Measurements from ENCODE around the gene CENPU.

The CENPU gene

GRCh38 chr4:184702114-184702513, 31.8 kb downstream of the CENPU start:
- FAIRE-seq = no peak

GRCh38 chr4:184699941-184700340, 34.0 kb downstream of the CENPU start:
- FAIRE-seq = no peak

DNA sequence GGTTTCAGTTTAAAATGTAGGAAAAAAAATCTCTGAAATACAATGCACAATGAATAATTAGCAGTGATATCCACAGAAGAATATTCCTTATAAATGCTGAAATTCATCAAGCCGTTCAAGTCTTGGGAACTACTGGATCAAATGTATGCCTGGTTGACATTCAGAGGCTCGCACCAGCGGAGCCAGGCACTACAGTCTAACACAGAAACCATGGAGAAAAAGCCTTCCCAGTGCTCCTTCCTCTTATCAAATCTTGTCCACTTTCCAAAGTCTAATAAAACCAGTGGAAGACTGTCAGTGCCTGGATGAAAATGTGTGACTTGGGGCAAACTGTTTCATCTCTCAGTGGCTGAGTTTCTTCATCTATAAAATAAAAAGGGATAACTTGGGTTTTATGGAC, 35.9 kb downstream of the CENPU start:
- FAIRE-seq = no peak

DNA sequence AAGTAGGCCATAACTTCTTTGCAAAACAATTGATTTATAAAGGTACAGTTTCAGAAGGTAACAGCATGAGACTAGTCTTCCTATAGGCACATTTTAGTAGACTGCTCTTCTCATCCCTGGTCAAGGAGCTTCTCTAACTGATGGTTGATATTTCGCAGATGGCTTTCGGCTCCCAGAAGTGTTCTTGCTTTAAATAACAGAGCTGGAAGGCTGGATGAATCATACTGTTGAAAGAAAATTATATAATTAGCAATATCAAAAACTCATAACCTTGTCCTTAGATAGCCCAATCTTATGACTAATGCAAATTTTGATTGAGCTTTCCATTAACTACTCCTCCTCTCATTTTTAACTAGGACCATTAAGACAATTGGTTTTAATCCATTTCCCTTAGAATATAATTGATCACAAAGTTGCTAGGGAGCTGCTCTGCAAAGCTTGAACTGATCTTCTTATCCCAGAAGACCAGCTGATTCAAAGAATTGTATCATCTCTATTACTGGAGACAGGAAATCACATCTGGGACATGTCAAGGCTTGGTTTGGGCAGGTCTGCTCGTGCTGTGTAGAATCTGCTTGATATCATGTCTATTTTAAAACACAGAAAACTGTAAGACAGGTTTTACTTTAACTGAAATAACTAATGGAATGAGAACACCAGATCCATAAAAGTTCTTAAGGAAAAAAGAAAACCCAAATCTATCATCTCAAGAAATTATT, 38.6 kb downstream of the CENPU start:
- FAIRE-seq = no peak

DNA sequence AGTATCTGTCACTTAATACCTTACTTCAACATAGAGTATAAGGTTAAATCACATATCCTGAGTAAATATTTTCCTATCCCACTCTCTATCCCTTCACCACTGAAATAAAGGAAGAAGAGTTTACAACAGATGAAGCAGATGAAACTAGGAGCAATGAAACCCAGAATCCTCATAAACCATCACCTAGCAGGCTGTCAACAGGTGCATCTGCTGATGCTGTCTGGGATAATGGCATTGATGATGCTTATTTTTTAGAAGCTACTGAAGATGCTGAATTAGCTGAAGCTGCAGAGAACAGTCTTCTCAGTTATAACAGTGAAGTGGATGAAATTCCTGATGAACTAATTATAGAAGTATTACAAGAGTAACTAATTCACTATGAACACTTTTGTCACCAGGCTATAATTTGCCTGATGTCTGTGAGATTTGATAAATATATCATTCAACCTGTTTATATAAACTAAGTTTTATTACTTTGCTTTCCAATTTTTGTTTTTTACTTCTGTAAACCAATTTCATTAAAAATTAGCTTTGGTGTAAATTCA, 39.4 kb downstream of the CENPU start:
- FAIRE-seq = no peak

GRCh38 chr4:184693056-184693455, 40.8 kb downstream of the CENPU start:
- FAIRE-seq = no peak

GRCh38 chr4:184689681-184690080, 44.2 kb downstream of the CENPU start:
- no peak for FAIRE-seq

DNA sequence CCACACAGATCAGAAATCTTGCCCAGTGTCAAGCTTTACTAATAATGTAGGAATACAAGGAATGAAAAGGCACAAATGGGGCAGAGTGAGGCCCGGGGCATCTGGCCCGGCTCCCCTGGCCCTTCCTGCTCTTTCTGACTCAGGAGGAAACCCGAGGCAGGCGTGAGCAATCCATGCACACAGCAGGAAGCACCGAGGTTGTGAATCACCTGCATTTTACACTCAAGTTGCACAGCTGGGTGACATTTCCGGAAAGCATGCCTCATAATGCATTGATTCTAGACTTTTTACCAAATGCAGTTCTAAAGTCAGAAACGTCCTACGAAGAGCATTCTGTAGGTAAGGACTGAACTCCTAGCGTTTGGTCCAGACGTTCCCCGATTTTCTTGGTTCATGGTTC, 45.4 kb downstream of the CENPU start:
- FAIRE-seq = no peak

DNA sequence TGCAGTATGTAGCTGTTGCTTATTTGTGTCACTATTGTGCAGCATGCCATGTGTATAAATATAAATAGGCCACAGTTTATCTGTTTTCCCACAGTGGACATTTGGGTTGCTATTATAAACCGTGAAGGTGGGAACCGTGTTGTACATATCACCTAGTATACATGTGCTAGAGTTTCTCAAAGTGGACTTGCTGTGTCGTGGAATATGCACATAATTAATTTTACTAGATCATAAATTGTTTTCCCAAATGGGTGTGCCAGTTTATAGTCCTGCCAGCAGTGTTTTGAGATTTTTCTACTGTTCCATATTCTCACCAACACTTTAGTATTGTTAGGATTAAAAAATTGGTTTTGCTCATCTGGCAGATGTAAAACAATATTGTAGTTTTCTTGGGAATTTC, 45.9 kb downstream of the CENPU start:
- FAIRE-seq = no peak

DNA sequence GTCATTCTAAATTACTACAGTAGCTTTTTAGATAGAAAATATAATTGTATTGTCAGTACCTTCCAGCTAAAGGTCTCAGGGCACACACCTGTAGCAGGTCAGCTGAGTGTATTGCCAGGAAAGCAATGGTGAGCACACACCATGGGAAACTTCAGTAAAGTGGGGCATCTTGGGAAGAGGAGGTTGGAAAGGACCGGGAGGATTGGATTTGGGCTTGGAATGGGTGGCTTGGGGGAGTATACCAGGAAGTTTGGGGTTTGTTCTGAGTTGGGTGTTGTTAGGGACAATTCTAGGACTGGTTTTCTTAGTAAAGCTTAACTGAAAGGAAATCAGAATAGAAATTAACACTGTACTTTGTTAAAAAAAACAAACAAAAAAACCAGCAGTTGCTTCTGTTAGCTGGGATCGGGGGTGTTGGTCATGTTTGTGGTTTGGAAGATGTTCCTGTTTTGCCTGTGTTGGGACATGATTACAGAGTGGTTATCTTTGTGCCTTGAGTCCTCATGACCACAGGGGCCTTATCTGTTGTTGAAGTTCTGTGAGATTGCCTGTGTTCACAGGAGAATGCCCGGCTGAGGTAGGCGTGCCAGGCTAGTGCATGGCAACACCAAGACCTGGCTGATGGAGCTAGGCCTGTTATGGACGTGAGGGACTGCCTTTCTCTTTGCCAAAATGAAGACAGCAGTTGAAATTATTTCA, 49.3 kb downstream of the CENPU start:
- no peak for FAIRE-seq

GRCh38 chr4:184681916-184682315, 52.0 kb downstream of the CENPU start:
- no peak for FAIRE-seq

GRCh38 chr4:184680698-184681097, 53.2 kb downstream of the CENPU start:
- peak; percentile 65 for FAIRE-seq

DNA sequence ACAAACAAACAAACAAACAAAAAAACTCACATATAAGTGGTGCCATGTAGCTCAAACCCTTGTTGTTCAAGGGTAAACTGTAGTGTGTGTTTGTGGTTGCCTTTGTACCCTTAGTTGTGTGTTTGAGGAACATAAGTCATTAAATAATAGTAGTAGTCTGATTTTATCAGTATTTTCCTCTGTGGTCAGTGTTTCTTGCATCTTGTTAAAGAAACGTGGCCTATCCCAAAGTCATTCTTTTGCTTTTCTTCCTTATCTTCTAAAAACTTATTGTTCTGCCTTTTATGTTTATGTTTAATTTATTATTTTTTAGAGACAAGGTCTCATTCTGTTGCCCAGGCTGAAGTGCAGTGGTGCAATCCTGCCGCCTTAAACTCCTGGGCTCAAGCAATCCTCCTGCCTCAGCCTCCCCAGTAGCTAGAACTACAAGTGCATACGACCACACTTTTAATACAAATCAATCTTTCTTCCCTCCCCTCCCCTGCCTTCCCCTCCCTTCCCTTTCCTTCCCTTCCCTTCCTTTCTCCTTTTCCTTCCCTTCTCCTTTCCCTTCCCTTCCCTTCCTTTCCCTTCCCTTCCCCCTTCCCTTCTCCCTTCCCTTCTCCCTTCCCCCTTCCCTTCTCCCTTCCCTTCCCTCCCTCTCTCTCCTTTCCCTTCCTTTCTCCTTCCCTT, 57.9 kb downstream of the CENPU start:
- FAIRE-seq = no peak

DNA sequence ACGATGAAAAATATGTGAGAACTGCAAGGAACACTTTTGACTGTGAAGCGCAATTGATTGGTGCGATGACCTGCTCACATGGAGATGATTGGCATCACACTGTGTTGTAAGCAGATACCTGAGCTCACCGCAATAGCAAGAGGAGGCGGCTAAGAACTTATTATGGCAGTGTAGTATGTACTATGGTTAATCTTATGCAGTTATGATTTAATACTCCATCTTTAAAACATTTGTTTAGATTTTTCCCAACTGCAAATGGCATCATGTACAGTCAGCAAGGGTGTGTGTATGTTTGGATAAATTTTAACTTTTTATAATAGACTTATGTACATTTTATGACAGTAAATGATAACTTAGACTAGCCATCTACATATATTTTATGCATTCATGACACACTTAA, 58.9 kb downstream of the CENPU start:
- FAIRE-seq = no peak

DNA sequence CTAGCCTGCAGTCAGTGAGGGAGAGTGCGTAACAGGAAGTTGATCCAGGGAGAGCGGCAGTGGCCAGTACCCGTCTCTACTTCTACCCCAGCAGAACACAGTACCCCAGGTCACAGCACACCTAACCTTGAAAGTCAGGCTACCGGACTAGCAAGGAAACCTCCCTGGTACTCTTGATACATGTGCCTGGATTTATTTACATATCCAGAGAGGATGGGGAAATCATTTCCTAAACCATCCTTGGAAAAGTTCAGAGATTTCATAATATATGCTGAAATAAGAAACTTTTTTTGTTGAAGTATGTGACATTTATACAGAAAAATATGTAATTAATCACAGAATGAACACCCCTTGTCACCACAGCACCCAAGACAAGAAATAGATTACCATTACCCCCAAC, 59.9 kb downstream of the CENPU start:
- no peak for FAIRE-seq

GRCh38 chr4:184672741-184673140, 61.2 kb downstream of the CENPU start:
- FAIRE-seq = no peak

GRCh38 chr4:184671101-184671500, 62.8 kb downstream of the CENPU start:
- no peak for FAIRE-seq

- no peak for FAIRE-seq
Observed at GRCh38 chr4:184669251-184669650, 64.6 kb downstream of the CENPU start.

DNA sequence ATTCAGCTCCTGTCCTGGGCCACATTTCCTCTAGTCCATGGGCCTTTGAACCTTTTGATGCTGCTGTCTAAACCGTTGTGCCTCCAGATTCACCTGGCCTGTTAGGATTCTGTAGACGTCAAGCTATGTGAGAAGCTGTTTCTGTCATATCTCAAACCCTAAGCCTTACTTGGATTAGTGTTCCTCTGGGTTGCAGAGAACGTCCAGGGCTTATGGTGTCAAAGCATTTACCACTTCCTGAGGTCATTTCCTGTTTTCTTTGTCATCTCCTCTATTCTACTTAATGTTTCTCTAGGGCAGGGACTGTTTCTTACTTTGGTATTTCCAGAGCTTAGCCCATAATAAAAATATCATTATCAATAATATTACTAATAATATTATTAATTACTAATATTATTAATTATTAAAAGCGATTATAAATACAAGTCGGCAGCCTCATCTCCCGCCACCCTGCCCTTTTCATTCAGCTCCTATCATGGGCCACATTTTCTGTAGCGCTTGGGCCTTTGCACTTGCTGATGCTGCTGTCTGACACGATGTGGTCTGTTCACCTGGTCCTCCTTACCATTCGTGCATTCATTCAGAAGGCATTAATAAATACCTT, 65.3 kb downstream of the CENPU start:
- FAIRE-seq = no peak

DNA sequence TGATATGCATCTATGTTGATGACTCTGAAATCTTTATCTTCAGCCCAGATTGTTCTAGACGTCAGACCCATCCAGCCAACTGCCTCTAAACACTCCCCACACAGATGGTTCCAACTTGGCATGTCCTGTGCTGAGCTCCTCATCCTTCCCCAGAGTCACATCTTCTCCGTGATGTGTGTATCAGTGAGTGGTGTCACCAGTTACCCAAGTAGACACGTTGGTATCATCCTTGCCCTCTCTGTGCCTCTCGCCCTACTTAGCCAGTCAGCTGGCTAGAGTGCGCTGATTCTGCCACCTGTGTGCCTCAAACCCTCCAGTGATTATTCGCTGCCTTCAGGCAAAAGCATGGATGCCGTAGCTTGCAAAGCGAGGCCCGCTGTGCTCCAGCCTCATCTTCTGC, 65.8 kb downstream of the CENPU start:
- no peak for FAIRE-seq

GRCh38 chr4:184666670-184667069, 67.2 kb downstream of the CENPU start:
- FAIRE-seq = no peak

GRCh38 chr4:184664445-184665210, 69.3 kb downstream of the CENPU start:
- FAIRE-seq = no peak

GRCh38 chr4:184662236-184662635, 71.7 kb downstream of the CENPU start:
- no peak for FAIRE-seq
